Hindlimb muscle (tissue), 1 donor: ENCODE data around the gene EXOSC2. TPM values are rescaled to one million over a fixed set of nuclear protein-coding genes. Genes with fewer than 3 reads are reported as not detected.

Experiments used
- DNase-seq: peaks from one replicate; pipeline ENCODE4 v3.0.0-alpha.2; 2013
- polyA plus RNA-seq: library from polyadenylated mRNA; unstranded; fragments of 120-200 nt; gene quantifications from one replicate; pipeline ENCODE4 v1.2.1, GENCODE V29; 2013; ENCODE audit not compliant: insufficient read length

Gene EXOSC2
- polyA plus RNA-seq, 1 donor, result 25.5 TPM

- no peak for DNase-seq
Observed at GRCh38 chr9:130740218-130741023, 46.8 kb downstream of the EXOSC2 start.

- DNase-seq, result no peak
Observed at GRCh38 chr9:130741024-130741305, 47.4 kb downstream of the EXOSC2 start.

GRCh38 chr9:130741831-130742449, 48.4 kb downstream of the EXOSC2 start:
- no peak for DNase-seq

- no peak for DNase-seq
Observed at GRCh38 chr9:130743656-130744055, 50.1 kb downstream of the EXOSC2 start.

- no peak for DNase-seq
Observed at GRCh38 chr9:130745210-130745800, 51.7 kb downstream of the EXOSC2 start.

- DNase-seq, result no peak
Observed at GRCh38 chr9:130745829-130746228, 52.2 kb downstream of the EXOSC2 start.

- no peak for DNase-seq
Observed at GRCh38 chr9:130746434-130747212, 53.0 kb downstream of the EXOSC2 start.

GRCh38 chr9:130751631-130752355, 58.2 kb downstream of the EXOSC2 start:
- no peak for DNase-seq

Other genes with a start within 250 kb of the EXOSC2 start
- gene ASS1, start 248.8 kb upstream of the EXOSC2 start, polyA plus RNA-seq, result 43.6 TPM
- 43.4 TPM for gene FUBP3, start 114.2 kb upstream of the EXOSC2 start, polyA plus RNA-seq
- not detected for gene PRDM12, start 29.2 kb upstream of the EXOSC2 start, polyA plus RNA-seq
- 69.3 TPM for gene ABL1, start 141.5 kb downstream of the EXOSC2 start, polyA plus RNA-seq
- gene QRFP, start 203.0 kb downstream of the EXOSC2 start, polyA plus RNA-seq, result 0.35 TPM
- not detected for gene FIBCD1, start 245.5 kb downstream of the EXOSC2 start, polyA plus RNA-seq